Testis (tissue), 3 donors: ENCODE results near the gene SLC25A21. TPM values are rescaled to one million over a fixed set of nuclear protein-coding genes. Genes with fewer than 3 reads are reported as not detected.

Experiments
- DNase-seq: peaks from one replicate; pipeline ENCODE4 v3.0.0-alpha.2; 2019
- H3K27ac ChIP-seq, 2 donors: fragments of 200-600 bp; sonication (generic); one replicate each; pipeline ENCODE4 v1.5.1; 2019
- H3K27me3 ChIP-seq: fragments of 200-600 bp; sonication (generic); one replicate; pipeline ENCODE4 v1.5.1; 2019
- H3K36me3 ChIP-seq: fragments of 200-600 bp; sonication (generic); one replicate; pipeline ENCODE4 v1.5.1; 2017; ENCODE audit warnings: low read depth; ENCODE audit errors: missing control alignments
- H3K4me1 ChIP-seq: fragments of 200-600 bp; sonication (generic); one replicate; pipeline ENCODE4 v1.5.1; 2019
- H3K4me3 ChIP-seq, 2 donors: fragments of 200-600 bp; sonication (generic); one replicate each; pipeline ENCODE4 v1.5.1; 2017 to 2019
- H3K9me3 ChIP-seq: fragments of 200-600 bp; sonication (generic); one replicate; pipeline ENCODE4 v1.5.1; 2017
- CTCF ChIP-seq, 3 experiments: fragments of 450-650 bp in 2 of 3; fragments of 200-600 bp in 1 of 3; sonication (generic) in 1 of 3; IDR thresholded peaks; one replicate each; pipeline ENCODE4 v1.5.1; 2016 to 2019; ENCODE audit warnings: antibody characterized with exemption in 3 of 3, mild to moderate bottlenecking in 2 of 3, moderate library complexity in 1 of 3
- POLR2A ChIP-seq: fragments of 450-650 bp; IDR thresholded peaks from one replicate; pipeline ENCODE4 v1.6.1; 2017; ENCODE audit warnings: antibody characterized with exemption, mild to moderate bottlenecking, moderate library complexity
- WGBS, 2 donors: methylation state at CpG; one replicate each; pipeline ENCODE4 v1.1.5; 2018; 5-methylcytosine and 5-hydroxymethylcytosine counted together
- intact Hi-C: fragments of 100-400 bp; cut with DNase I; formaldehyde crosslinking; loops from one replicate; pipeline ENCODE4 v1.15.1; 2023; ENCODE audit warnings: low total_unique reads
- polyA plus RNA-seq: library from polyadenylated mRNA; stranded (reverse); fragments of 350-450 nt; fragmentation: Illumina TruSeq; extraction: RNeasy Lipid Tissue Mini Kit (QIAGEN cat#74804); gene quantifications from one replicate; pipeline ENCODE4 v1.2.3, GENCODE V29; 2014; ENCODE audit warnings: low read depth, low replicate concordance; ENCODE audit not compliant: insufficient read depth
- total RNA-seq, 2 donors: library from RNA; depleted of rRNA; stranded (reverse); fragments of >200 nt; gene quantifications; one replicate each; pipeline ENCODE4 v1.2.3, GENCODE V29; 2016

Gene SLC25A21
- total and polyA plus RNA-seq, 3 donors from 2014 or later, result 4.4 to 16.0 (median 13.6) TPM

GRCh38 chr14:37023875-37024565, 148.4 kb downstream of the SLC25A21 start:
- H3K4me1 ChIP-seq, result no peaks in the 10 kb centered on the region
- H3K27me3 ChIP-seq, result no peaks in the 10 kb centered on the region
- WGBS, 2 donors, result 90 to 95% methylated on average over 5 of the region's 5 CpGs
- no peak overlapping the region for H3K4me3 ChIP-seq
- intact Hi-C loops, result no loop called here
- TF ChIP-seq CTCF (IDR thresholded peaks at IDR 0.05), result no peak
- no peak for TF ChIP-seq POLR2A
- DNase-seq, result no peak
- H3K36me3 ChIP-seq, result no peaks in the 10 kb centered on the region
- H3K27ac ChIP-seq, result no peak overlapping the region
- no peaks in the 10 kb centered on the region for H3K9me3 ChIP-seq

GRCh38 chr14:37021390-37021789, 151.0 kb downstream of the SLC25A21 start:
- Histone ChIP-seq H3K4me3 (no peak overlapping the region), H3K27ac (no peak overlapping the region), H3K36me3 (no peaks in the 10 kb centered on the region), H3K9me3 (no peaks in the 10 kb centered on the region), H3K27me3 (no peaks in the 10 kb centered on the region), H3K4me1 (no peaks in the 10 kb centered on the region)
- no peak for TF ChIP-seq CTCF (IDR thresholded peaks at IDR 0.05)
- no peak for TF ChIP-seq POLR2A
- no peak for DNase-seq
- intact Hi-C loops, result no loop called here
- 81 to 95% methylated on average over 1 of the region's 1 CpG for WGBS, 2 donors

- H3K4me1 ChIP-seq, result no peaks in the 10 kb centered on the region
- H3K27me3 ChIP-seq, result no peaks in the 10 kb centered on the region
- no peak for DNase-seq
- WGBS, 2 donors, result 55 to 67% methylated on average over 1 of the region's 1 CpG
- no peak for TF ChIP-seq POLR2A
- TF ChIP-seq CTCF (IDR thresholded peaks at IDR 0.05), result no peak
- H3K9me3 ChIP-seq, result no peaks in the 10 kb centered on the region
- no peak overlapping the region for H3K4me3 ChIP-seq
- intact Hi-C loops, result no loop called here
- no peak overlapping the region for H3K27ac ChIP-seq
- H3K36me3 ChIP-seq, result no peaks in the 10 kb centered on the region
Measured at GRCh38 chr14:37019488-37019887, 152.9 kb downstream of the SLC25A21 start.

GRCh38 chr14:37018571-37019240, 153.7 kb downstream of the SLC25A21 start:
- TF ChIP-seq POLR2A (no peak), CTCF (IDR thresholded peaks at IDR 0.05) (no peak)
- intact Hi-C loops, result no loop called here
- Histone ChIP-seq H3K27me3 (no peaks in the 10 kb centered on the region), H3K36me3 (no peaks in the 10 kb centered on the region), H3K9me3 (no peaks in the 10 kb centered on the region), H3K27ac (no peak overlapping the region), H3K4me1 (no peaks in the 10 kb centered on the region), H3K4me3 (no peak overlapping the region)
- WGBS, 2 donors, result 79 to 94% methylated on average over 3 of the region's 3 CpGs
- no peak for DNase-seq
